OCI-LY7 (cell line): Measurements from ENCODE around the gene DPP10. TPM values are rescaled to one million over a fixed set of nuclear protein-coding genes. Genes with fewer than 3 reads are reported as not detected.

Source experiments
- BruUV-seq: library from RNA; stranded (reverse); fragments of 400-500 nt; replicated peaks from 2 replicates; lab custom pipeline; 2021; lab: Mats Ljungman, UMichigan
- CTCF ChIA-PET: fragments of 300-600 bp; sonication (Branson Sonifier 250); formaldehyde crosslinking; loops from one replicate; lab custom pipeline; 2022; ENCODE audit warnings: antibody characterized with exemption; ENCODE audit not compliant: unreplicated experiment; lab: Charles Lee
- POLR2A ChIA-PET: fragments of 300-600 bp; sonication (Branson Sonifier 250); formaldehyde crosslinking; loops from one replicate; lab custom pipeline; 2022; ENCODE audit warnings: antibody characterized with exemption; lab: Charles Lee
- DNase-seq: peaks from one replicate; pipeline ENCODE4 v3.0.0-alpha.2; 2015; ENCODE audit warnings: low spot score
- H2AFZ ChIP-seq: fragments of 200-600 bp; sonication (generic), shearing (Covaris generic); 2 replicates; pipeline ENCODE4 v1.6.1; 2014; ENCODE audit warnings: mild to moderate bottlenecking, antibody characterized with exemption, low read length, moderate library complexity
- H3K27ac ChIP-seq: fragments of 200-600 bp; sonication (generic); 2 replicates; pipeline ENCODE4 v1.5.1; 2014; ENCODE audit warnings: mixed run types, low read depth, mild to moderate bottlenecking, moderate library complexity, low read length, inconsistent platforms; ENCODE audit not compliant: poor library complexity, severe bottlenecking
- H3K36me3 ChIP-seq: fragments of 200-600 bp; sonication (generic); 2 replicates; pipeline ENCODE4 v1.6.1; 2014; ENCODE audit warnings: mild to moderate bottlenecking, antibody characterized with exemption, low read length, moderate library complexity, mixed read lengths; ENCODE audit not compliant: insufficient read depth
- H3K4me1 ChIP-seq: fragments of 200-600 bp; sonication (generic); 2 replicates; pipeline ENCODE4 v1.5.1; 2014; ENCODE audit warnings: mild to moderate bottlenecking, low read length; ENCODE audit not compliant: insufficient read depth, poor library complexity, severe bottlenecking
- H3K4me2 ChIP-seq: fragments of 200-600 bp; sonication (generic); 2 replicates; pipeline ENCODE4 v1.6.1; 2014; ENCODE audit warnings: mild to moderate bottlenecking, low read length
- H3K4me3 ChIP-seq: fragments of 200-600 bp; sonication (generic); 2 replicates; pipeline ENCODE4 v1.5.1; 2014; ENCODE audit warnings: mild to moderate bottlenecking, low read depth, low read length; ENCODE audit not compliant: poor library complexity, severe bottlenecking
- H3K79me2 ChIP-seq: fragments of 200-600 bp; sonication (generic); 2 replicates; pipeline ENCODE4 v1.6.1; 2016; ENCODE audit warnings: low read depth, mild to moderate bottlenecking, low read length, moderate library complexity, mixed read lengths; ENCODE audit not compliant: insufficient read depth
- H3K9me2 ChIP-seq: fragments of 200-600 bp; sonication (generic); 2 replicates; pipeline ENCODE4 v1.6.1; 2016; ENCODE audit warnings: mild to moderate bottlenecking, low read length, mixed read lengths; ENCODE audit not compliant: insufficient read depth
- H3K9me3 ChIP-seq: fragments of 200-600 bp; sonication (generic); 2 replicates; pipeline ENCODE4 v1.6.1; 2014; ENCODE audit warnings: mild to moderate bottlenecking, mixed run types, low read length, mixed read lengths
- H4K20me1 ChIP-seq: fragments of 200-600 bp; sonication (generic); 2 replicates; pipeline ENCODE4 v1.6.1; 2014; ENCODE audit warnings: mild to moderate bottlenecking, antibody characterized with exemption, low read length, moderate library complexity, mixed read lengths; ENCODE audit not compliant: insufficient read depth
- CTCF ChIP-seq: fragments of 200-600 bp; sonication (generic); conservative IDR thresholded peaks from 2 replicates; pipeline ENCODE4 v1.5.1; 2014; ENCODE audit warnings: mild to moderate bottlenecking, antibody characterized with exemption, low read length, moderate library complexity, mixed read lengths
- EZH2phosphoT487 ChIP-seq: fragments of 200-600 bp; sonication (generic); IDR thresholded peaks from 2 replicates; pipeline ENCODE4 v1.6.1; 2018; ENCODE audit warnings: low read depth, borderline replicate concordance, mild to moderate bottlenecking, mixed run types, antibody characterized with exemption, low read length, moderate library complexity, mixed read lengths
- intact Hi-C: fragments of 100-400 bp; cut with micrococcal nuclease; formaldehyde crosslinking; loops from one replicate; pipeline ENCODE4 v1.10.0; 2022; ENCODE audit not compliant: unreplicated experiment
- total RNA-seq, 2 experiments: library from RNA; depleted of rRNA in 1 of 2; stranded (reverse); fragments of >200 nt in 1 of 2; shearing (Covaris generic) in 1 of 2; gene quantifications; 2 replicates each; pipeline ENCODE4 v1.2.3, GENCODE V29; 2014 to 2022

The DPP10 gene
- total RNA-seq, 2 experiments from 2014 or later = not detected

DNA sequence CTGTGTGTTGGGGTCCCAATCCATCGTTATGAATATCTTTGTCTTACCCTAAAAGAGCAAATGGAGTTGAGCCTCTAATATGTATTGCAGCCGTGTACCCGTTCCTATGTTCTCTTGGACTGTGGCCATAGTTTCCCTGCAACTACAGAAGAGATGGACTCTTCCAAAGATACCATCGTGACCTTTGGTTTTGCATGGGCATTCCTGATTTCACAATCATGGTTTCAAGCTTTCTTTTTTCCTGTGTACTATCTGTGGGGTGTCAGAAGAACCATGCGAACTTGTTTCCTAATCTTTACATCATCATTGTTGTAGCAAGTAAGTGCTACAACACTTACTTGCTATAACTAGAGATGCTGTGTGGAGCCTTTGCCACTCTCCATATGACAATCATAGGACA lies 1295.7 kb downstream of the DPP10 start:
- no peak overlapping the region for H3K27ac ChIP-seq
- H3K4me2 ChIP-seq = no peak overlapping the region
- ChIA-PET POLR2A (no interaction called here), CTCF (no interaction called here)
- no peak overlapping the region for H3K4me3 ChIP-seq
- no peaks in the 10 kb centered on the region for H4K20me1 ChIP-seq
- H3K36me3 ChIP-seq = no peaks in the 10 kb centered on the region
- TF ChIP-seq EZH2phosphoT487 = no peak
- no peak for TF ChIP-seq CTCF
- intact Hi-C loops = no loop called here
- no peak for DNase-seq
- no peaks in the 10 kb centered on the region for H3K79me2 ChIP-seq
- no peaks in the 10 kb centered on the region for H3K9me3 ChIP-seq
- no peaks in the 10 kb centered on the region for H3K9me2 ChIP-seq
- H3K4me1 ChIP-seq = no peaks in the 10 kb centered on the region
- H2AFZ ChIP-seq = no peak overlapping the region
- BruUV-seq = no TSS peak

GRCh38 chr2:115739574-115739973 lies 1297.1 kb downstream of the DPP10 start:
- Histone ChIP-seq H3K4me3 (no peak overlapping the region), H3K4me2 (no peak overlapping the region), H3K9me2 (no peaks in the 10 kb centered on the region), H4K20me1 (no peaks in the 10 kb centered on the region), H3K9me3 (no peaks in the 10 kb centered on the region), H3K79me2 (no peaks in the 10 kb centered on the region), H2AFZ (no peak overlapping the region), H3K4me1 (no peaks in the 10 kb centered on the region), H3K27ac (no peak overlapping the region), H3K36me3 (no peaks in the 10 kb centered on the region)
- intact Hi-C loops = no loop called here
- 0 out of 2 replicates have a peak, but pooled peaks have one; percentile 27 for TF ChIP-seq CTCF
- TF ChIP-seq EZH2phosphoT487 = no peak
- ChIA-PET POLR2A (no interaction called here), CTCF (no interaction called here)
- peak; percentile 0 for DNase-seq
- no TSS peak for BruUV-seq

DNA sequence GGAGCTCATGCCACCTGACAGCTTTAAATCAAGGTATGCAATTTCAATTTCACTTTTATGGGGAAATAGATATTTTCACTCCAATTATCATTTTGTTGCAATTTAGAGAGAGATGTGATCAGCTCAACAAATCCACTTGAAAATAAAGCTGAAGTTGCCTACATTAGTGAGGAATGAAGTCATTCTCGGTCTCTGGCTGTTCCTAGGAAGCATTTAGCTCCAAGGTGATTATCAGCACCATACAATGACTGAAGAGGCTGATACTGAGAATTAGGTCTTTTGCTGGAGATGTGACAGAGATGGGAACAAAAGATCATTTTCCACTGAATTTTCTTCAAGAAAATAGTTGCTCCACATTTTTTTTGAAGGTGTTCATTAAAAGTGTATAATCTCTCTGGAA lies 1303.7 kb downstream of the DPP10 start:
- ChIA-PET POLR2A (no interaction called here), CTCF (no interaction called here)
- H4K20me1 ChIP-seq = no peaks in the 10 kb centered on the region
- no TSS peak for BruUV-seq
- no peak overlapping the region for H3K4me3 ChIP-seq
- intact Hi-C loops = no loop called here
- DNase-seq = no peak
- no peak overlapping the region for H3K27ac ChIP-seq
- no peaks in the 10 kb centered on the region for H3K36me3 ChIP-seq
- no peaks in the 10 kb centered on the region for H3K79me2 ChIP-seq
- H3K9me3 ChIP-seq = no peaks in the 10 kb centered on the region
- TF ChIP-seq CTCF (no peak), EZH2phosphoT487 (no peak)
- H2AFZ ChIP-seq = no peak overlapping the region
- no peak overlapping the region for H3K4me2 ChIP-seq
- H3K9me2 ChIP-seq = no peaks in the 10 kb centered on the region
- no peaks in the 10 kb centered on the region for H3K4me1 ChIP-seq
